Osteocyte (in vitro differentiated cells): ENCODE results near the gene CAV3. TPM values are rescaled to one million over a fixed set of nuclear protein-coding genes. Genes with fewer than 3 reads are reported as not detected.

Experiments used
- DNase-seq: peaks from one replicate; pipeline ENCODE4 v3.0.0; 2021; ENCODE audit warnings: mixed read lengths; ENCODE audit not compliant: unreplicated experiment; ENCODE audit errors: extremely low spot score
- H3K27ac Mint-ChIP-seq: one replicate; pipeline ENCODE4 v1.8.0; 2021; ENCODE audit warnings: mild to moderate bottlenecking, mixed read lengths; ENCODE audit not compliant: unreplicated experiment
- H3K27me3 Mint-ChIP-seq: one replicate; pipeline ENCODE4 v1.8.0; 2021; ENCODE audit warnings: mixed read lengths; ENCODE audit not compliant: unreplicated experiment
- H3K36me3 Mint-ChIP-seq: one replicate; pipeline ENCODE4 v1.8.0; 2021; ENCODE audit warnings: mixed read lengths; ENCODE audit not compliant: unreplicated experiment
- H3K4me1 Mint-ChIP-seq: one replicate; pipeline ENCODE4 v1.8.0; 2021; ENCODE audit warnings: mixed read lengths; ENCODE audit not compliant: unreplicated experiment
- H3K4me3 Mint-ChIP-seq: one replicate; pipeline ENCODE4 v1.8.0; 2021; ENCODE audit warnings: mild to moderate bottlenecking, moderate library complexity, mixed read lengths; ENCODE audit not compliant: unreplicated experiment
- H3K9me3 Mint-ChIP-seq: one replicate; pipeline ENCODE4 v1.8.0; 2021; ENCODE audit warnings: mixed read lengths; ENCODE audit not compliant: unreplicated experiment
- CTCF ChIP-seq: fragments of 200-600 bp; sonication (generic); IDR thresholded peaks from 2 replicates; pipeline ENCODE4 v1.5.0; 2021; ENCODE audit warnings: antibody characterized with exemption, mild to moderate bottlenecking, moderate library complexity
- total RNA-seq: library from RNA; stranded (reverse); gene quantifications from 2 replicates; pipeline ENCODE4 v1.2.1, GENCODE V29; 2021

The CAV3 gene
- total RNA-seq, 1 donor from 2014 or later: not detected

GRCh38 chr3:8762607-8763377, 29.2 kb downstream of the CAV3 start:
- Mint-ChIP-seq H3K9me3 (no peaks in the 10 kb centered on the region), H3K4me1 (peaks cover 26% of the 10 kb centered on the region), H3K4me3 (no peak overlapping the region), H3K36me3 (peaks cover 10% of the 10 kb centered on the region), H3K27me3 (no peaks in the 10 kb centered on the region), H3K27ac (no peak overlapping the region)
- TF ChIP-seq CTCF: no peak
- DNase-seq: peak; percentile 63

GRCh38 chr3:8764528-8764927, 30.9 kb downstream of the CAV3 start:
- Mint-ChIP-seq H3K4me3 (no peak overlapping the region), H3K4me1 (peaks cover 36% of the 10 kb centered on the region), H3K27me3 (no peaks in the 10 kb centered on the region), H3K9me3 (no peaks in the 10 kb centered on the region), H3K36me3 (peaks cover 10% of the 10 kb centered on the region), H3K27ac (no peak overlapping the region)
- no peak for TF ChIP-seq CTCF
- DNase-seq: peak; percentile 60

- peak; percentile 49 for DNase-seq
- Mint-ChIP-seq H3K9me3 (no peaks in the 10 kb centered on the region), H3K36me3 (peaks cover 10% of the 10 kb centered on the region), H3K4me3 (no peak overlapping the region), H3K4me1 (peaks cover 42% of the 10 kb centered on the region), H3K27ac (no peak overlapping the region), H3K27me3 (no peaks in the 10 kb centered on the region)
- TF ChIP-seq CTCF: no peak
These were observed 31.9 kb downstream of the CAV3 start for GRCh38 chr3:8765528-8765927.

- H3K9me3 Mint-ChIP-seq: no peaks in the 10 kb centered on the region
- no peak overlapping the region for H3K27ac Mint-ChIP-seq
- no peak for DNase-seq
- H3K4me1 Mint-ChIP-seq: peaks cover 42% of the 10 kb centered on the region
- no peak for TF ChIP-seq CTCF
- H3K36me3 Mint-ChIP-seq: peaks cover 7% of the 10 kb centered on the region
- H3K27me3 Mint-ChIP-seq: no peaks in the 10 kb centered on the region
- H3K4me3 Mint-ChIP-seq: peak overlapping the region; percentile 7
These were observed 32.5 kb downstream of the CAV3 start for GRCh38 chr3:8766148-8766547.

GRCh38 chr3:8767256-8767666, 33.7 kb downstream of the CAV3 start:
- H3K36me3 Mint-ChIP-seq: peaks cover 5% of the 10 kb centered on the region
- no peak for TF ChIP-seq CTCF
- H3K4me1 Mint-ChIP-seq: peaks cover 42% of the 10 kb centered on the region
- peak; percentile 83 for DNase-seq
- H3K9me3 Mint-ChIP-seq: no peaks in the 10 kb centered on the region
- no peaks in the 10 kb centered on the region for H3K27me3 Mint-ChIP-seq
- no peak overlapping the region for H3K27ac Mint-ChIP-seq
- H3K4me3 Mint-ChIP-seq: no peak overlapping the region
